Activated CD4-positive, alpha-beta memory T cell treated with anti-CD3 and anti-CD28 coated beads, Interleukin-2, amount 10 ng/mL, durations not matched to agents 7 days and 5 days (primary cell): ENCODE results near the gene ISOC2. TPM values are rescaled to one million over a fixed set of nuclear protein-coding genes. Genes with fewer than 3 reads are reported as not detected.

Experiments
- CTCF ChIA-PET: fragments of 350-600 bp; sonication (Branson Sonifier 250); formaldehyde crosslinking; loops from one replicate; lab custom pipeline; 2021; ENCODE audit warnings: antibody characterized with exemption, inconsistent platforms; lab: Charles Lee
- POLR2A ChIA-PET: fragments of 350-600 bp; sonication (Branson Sonifier 250); formaldehyde crosslinking; loops from one replicate; lab custom pipeline; 2021; ENCODE audit warnings: antibody characterized with exemption; lab: Charles Lee
- DNase-seq: peaks from one replicate; pipeline ENCODE4 v3.0.0-alpha.2; 2020
- H3K27ac Mint-ChIP-seq: one replicate; pipeline ENCODE4 v1.8.0; 2021; ENCODE audit warnings: mild to moderate bottlenecking, mixed read lengths
- H3K27me3 Mint-ChIP-seq: one replicate; pipeline ENCODE4 v1.8.0; 2021; ENCODE audit warnings: mixed read lengths
- H3K36me3 Mint-ChIP-seq: one replicate; pipeline ENCODE4 v1.8.0; 2021; ENCODE audit warnings: low read depth, mixed read lengths
- H3K4me1 Mint-ChIP-seq: one replicate; pipeline ENCODE4 v1.8.0; 2021; ENCODE audit warnings: mixed read lengths
- H3K4me3 Mint-ChIP-seq: one replicate; pipeline ENCODE4 v1.8.0; 2021; ENCODE audit warnings: mild to moderate bottlenecking, mixed read lengths
- H3K9me3 Mint-ChIP-seq: one replicate; pipeline ENCODE4 v1.8.0; 2021; ENCODE audit warnings: mixed read lengths
- total RNA-seq, 2 experiments: library from RNA; stranded (reverse); gene quantifications; one replicate each; pipeline ENCODE4 v1.2.3, GENCODE V29; 2021

ISOC2 gene
- total RNA-seq, 2 experiments from 2014 or later, result 14.5 to 16.7 TPM

- Mint-ChIP-seq H3K27me3 (no peaks in the 10 kb centered on the region), H3K4me3 (no peak overlapping the region), H3K36me3 (peaks cover 6% of the 10 kb centered on the region), H3K4me1 (peaks cover 33% of the 10 kb centered on the region), H3K27ac (no peak overlapping the region), H3K9me3 (no peaks in the 10 kb centered on the region)
- DNase-seq, result no peak
- ChIA-PET CTCF (no interaction called here), POLR2A (no interaction called here)
Measured at GRCh38 chr19:55481148-55481793, 19.8 kb upstream of the ISOC2 start.

DNA sequence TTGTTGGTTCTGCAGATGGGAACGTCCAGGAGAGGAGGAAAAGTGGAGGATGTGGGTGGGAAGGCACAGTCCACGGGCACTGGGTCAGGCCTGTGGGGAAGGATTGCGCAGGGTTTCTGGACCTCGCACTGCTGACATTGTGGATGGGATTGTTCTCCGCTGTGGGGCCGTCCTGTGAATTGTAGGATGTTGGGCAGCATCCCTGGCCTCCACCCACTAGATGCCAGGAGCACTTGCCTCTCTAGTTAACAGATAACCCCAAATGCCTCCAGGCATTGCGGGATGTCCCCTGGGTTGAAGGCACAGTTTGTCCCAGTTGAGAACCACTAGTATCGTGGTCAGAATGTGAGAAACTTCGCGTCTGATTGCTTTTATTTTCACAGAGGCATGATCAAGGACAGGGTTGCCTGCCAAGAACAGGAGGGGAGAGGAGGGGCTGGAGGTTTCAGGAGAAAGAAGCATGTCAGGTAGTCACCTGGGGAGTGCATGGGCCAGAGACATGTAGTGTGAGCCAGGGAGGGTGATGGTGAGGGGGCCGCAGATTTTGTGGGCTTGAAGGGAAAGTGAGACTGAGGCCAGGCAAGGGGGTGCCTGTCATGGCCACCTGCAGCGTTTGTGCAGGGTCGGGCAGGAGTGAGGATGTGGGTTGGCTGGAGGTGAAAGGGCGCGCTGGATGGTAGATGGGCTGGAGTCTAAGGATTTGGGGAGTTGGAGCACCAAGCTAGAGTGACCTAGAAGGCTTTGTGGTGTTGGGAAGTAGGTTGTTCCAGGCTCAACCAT, 18.2 kb upstream of the ISOC2 start:
- POLR2A ChIA-PET, result no interaction called here
- no peaks in the 10 kb centered on the region for H3K9me3 Mint-ChIP-seq
- DNase-seq, result no peak
- H3K36me3 Mint-ChIP-seq, result peaks cover 6% of the 10 kb centered on the region
- peaks cover 38% of the 10 kb centered on the region for H3K4me1 Mint-ChIP-seq
- H3K27ac Mint-ChIP-seq, result no peak overlapping the region
- H3K4me3 Mint-ChIP-seq, result no peak overlapping the region
- CTCF ChIA-PET, result interaction anchor here (1.0 kb wide), 1 partner anchor 24 kb away, joined by 4 read pairs; no protein-coding TSS in a partner anchor
- H3K27me3 Mint-ChIP-seq, result no peaks in the 10 kb centered on the region

DNA sequence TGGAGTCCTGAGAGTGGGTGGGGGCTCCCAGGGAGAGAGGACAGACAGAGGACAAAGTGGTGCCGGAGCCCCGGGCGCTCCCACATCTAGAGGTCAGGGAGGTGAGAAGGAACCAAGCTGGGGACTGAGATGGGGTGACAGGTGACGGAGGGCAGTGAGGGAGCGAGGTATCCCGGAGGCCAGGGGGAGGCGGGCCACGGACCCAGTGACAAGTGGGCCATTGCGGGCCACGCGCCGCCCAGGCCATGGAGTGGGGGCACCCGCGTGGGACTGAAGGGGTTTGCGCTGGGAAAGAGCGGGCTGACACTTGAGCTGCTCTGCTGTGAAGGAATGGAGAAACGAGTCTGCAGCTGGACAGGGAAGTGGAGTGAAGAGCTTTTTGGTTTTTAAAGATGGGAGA, 17.6 kb upstream of the ISOC2 start:
- H3K27ac Mint-ChIP-seq, result no peak overlapping the region
- H3K4me1 Mint-ChIP-seq, result peaks cover 36% of the 10 kb centered on the region
- peaks cover 6% of the 10 kb centered on the region for H3K36me3 Mint-ChIP-seq
- H3K27me3 Mint-ChIP-seq, result no peaks in the 10 kb centered on the region
- DNase-seq, result no peak
- H3K4me3 Mint-ChIP-seq, result peak overlapping the region; percentile 56
- POLR2A ChIA-PET, result no interaction called here
- no peaks in the 10 kb centered on the region for H3K9me3 Mint-ChIP-seq
- CTCF ChIA-PET, result interaction anchor here (3.5 kb wide), 1 partner anchor 12 kb away, joined by 40 read pairs; no protein-coding TSS in a partner anchor

- POLR2A ChIA-PET, result no interaction called here
- no peak for DNase-seq
- CTCF ChIA-PET, result interaction anchor here (3.5 kb wide), 1 partner anchor 11 kb away, joined by 40 read pairs; no protein-coding TSS in a partner anchor
- Mint-ChIP-seq H3K36me3 (peaks cover 3% of the 10 kb centered on the region), H3K9me3 (no peaks in the 10 kb centered on the region), H3K4me3 (peak overlapping the region; percentile 90), H3K27ac (no peak overlapping the region), H3K4me1 (peaks cover 36% of the 10 kb centered on the region), H3K27me3 (no peaks in the 10 kb centered on the region)
Measured at GRCh38 chr19:55478364-55478763, 16.9 kb upstream of the ISOC2 start.

- Mint-ChIP-seq H3K36me3 (peaks cover 3% of the 10 kb centered on the region), H3K4me3 (peak overlapping the region; percentile 90), H3K4me1 (peaks cover 36% of the 10 kb centered on the region), H3K9me3 (no peaks in the 10 kb centered on the region), H3K27me3 (no peaks in the 10 kb centered on the region), H3K27ac (no peak overlapping the region)
- ChIA-PET POLR2A (interaction anchor here (1.4 kb wide), 1 partner anchor 12 kb away, joined by 3 read pairs; no protein-coding TSS in a partner anchor), CTCF (interaction anchor here (2.3 to 3.5 kb wide), 2 partner anchors 11 to 26 kb away, joined by 38 to 40 read pairs; no protein-coding TSS in a partner anchor)
- no peak for DNase-seq
Measured at GRCh38 chr19:55477905-55478304, 16.5 kb upstream of the ISOC2 start.

DNA sequence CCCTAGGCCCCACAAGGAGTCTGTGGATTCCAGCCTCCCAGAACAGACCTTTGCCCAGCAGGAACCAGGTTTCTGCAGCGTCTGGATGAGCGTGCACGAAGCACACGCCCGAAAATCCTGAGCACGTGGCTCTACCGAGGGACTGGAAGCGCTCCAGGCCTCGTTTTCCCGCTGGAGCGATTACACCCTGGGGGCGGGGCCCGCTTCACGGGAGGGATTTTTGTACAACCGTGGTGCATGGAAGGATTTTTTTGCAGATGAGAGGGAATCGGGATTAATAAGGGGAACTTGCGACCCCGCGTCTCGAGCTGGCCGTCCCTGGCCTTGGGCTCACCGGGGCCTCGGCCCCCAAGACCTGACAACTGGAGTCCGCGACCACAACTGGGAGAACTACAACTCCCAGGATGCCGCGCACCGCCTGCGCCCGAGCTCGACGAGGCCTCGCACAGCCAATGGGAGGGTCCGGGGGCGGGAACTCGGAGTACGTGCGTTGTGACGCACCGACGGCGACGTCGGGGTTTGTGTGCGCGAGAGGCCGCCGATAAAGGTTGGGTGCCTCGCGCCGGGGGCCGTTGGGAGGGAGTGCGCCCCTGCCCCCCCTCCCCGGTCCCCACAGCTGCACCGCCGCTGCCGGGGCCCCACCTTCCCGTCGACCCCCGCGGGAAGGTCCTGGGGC, 14.8 kb upstream of the ISOC2 start, which contains the start of gene ZNF628:
ZNF628 (plus strand) TSS at position 518 of the 676 bp plus-strand sequence. CDS start 3,294 bp downstream, outside the sequence.
- POLR2A ChIA-PET, result interaction anchor here (0.5 to 2.1 kb wide), 20 partner anchors 10 to 387 kb away, joined by 3 to 24 read pairs (median 4); partner anchors contain the start of genes FIZ1, ISOC2, NAT14 and TMEM238
- H3K27me3 Mint-ChIP-seq, result no peaks in the 10 kb centered on the region
- H3K4me1 Mint-ChIP-seq, result peaks cover 36% of the 10 kb centered on the region
- peaks cover 3% of the 10 kb centered on the region for H3K36me3 Mint-ChIP-seq
- H3K9me3 Mint-ChIP-seq, result no peaks in the 10 kb centered on the region
- H3K27ac Mint-ChIP-seq, result peak within 1 kb of the TSS; percentile 86
- CTCF ChIA-PET, result interaction anchor here (0.6 to 3.5 kb wide), 13 partner anchors 9 to 184 kb away, joined by 3 to 40 read pairs (median 5); partner anchors contain the start of genes ISOC2, KMT5C, NAT14 and ZNF581
- peak within 1 kb of the TSS; percentile 90 for H3K4me3 Mint-ChIP-seq
- DNase-seq, result peak; percentile 98

GRCh38 chr19:55474269-55475265, 13.1 kb upstream of the ISOC2 start:
- POLR2A ChIA-PET, result interaction anchor here (1.3 to 1.7 kb wide), 2 partner anchors 29 to 67 kb away, joined by 3 to 4 read pairs; partner anchors contain the start of gene UBE2S
- no peak for DNase-seq
- peaks cover 31% of the 10 kb centered on the region for H3K4me1 Mint-ChIP-seq
- H3K4me3 Mint-ChIP-seq, result no peak overlapping the region
- H3K36me3 Mint-ChIP-seq, result no peaks in the 10 kb centered on the region
- H3K9me3 Mint-ChIP-seq, result no peaks in the 10 kb centered on the region
- CTCF ChIA-PET, result interaction anchor here (0.7 to 2.7 kb wide), 2 partner anchors 10 to 29 kb away, joined by 3 to 14 read pairs; partner anchors contain the start of gene NAT14
- no peak overlapping the region for H3K27ac Mint-ChIP-seq
- no peaks in the 10 kb centered on the region for H3K27me3 Mint-ChIP-seq

- DNase-seq, result no peak
- Mint-ChIP-seq H3K27me3 (no peaks in the 10 kb centered on the region), H3K27ac (no peak overlapping the region), H3K4me3 (no peak overlapping the region), H3K4me1 (peaks cover 20% of the 10 kb centered on the region), H3K9me3 (no peaks in the 10 kb centered on the region), H3K36me3 (no peaks in the 10 kb centered on the region)
- POLR2A ChIA-PET, result interaction anchor here (1.3 to 1.7 kb wide), 2 partner anchors 30 to 66 kb away, joined by 3 to 4 read pairs; partner anchors contain the start of gene UBE2S
- CTCF ChIA-PET, result interaction anchor here (0.6 to 2.7 kb wide), 3 partner anchors 11 to 170 kb away, joined by 3 to 14 read pairs (median 3); partner anchors contain the start of gene NAT14
Measured at GRCh38 chr19:55473225-55474012, 12.0 kb upstream of the ISOC2 start.

GRCh38 chr19:55472463-55472862, 11.0 kb upstream of the ISOC2 start:
- peaks cover 16% of the 10 kb centered on the region for H3K4me1 Mint-ChIP-seq
- no peaks in the 10 kb centered on the region for H3K9me3 Mint-ChIP-seq
- no peak overlapping the region for H3K4me3 Mint-ChIP-seq
- no peaks in the 10 kb centered on the region for H3K36me3 Mint-ChIP-seq
- no peak overlapping the region for H3K27ac Mint-ChIP-seq
- no peak for DNase-seq
- H3K27me3 Mint-ChIP-seq, result no peaks in the 10 kb centered on the region
- POLR2A ChIA-PET, result no interaction called here
- CTCF ChIA-PET, result interaction anchor here (2.7 kb wide), 1 partner anchor 32 kb away, joined by 14 read pairs; no protein-coding TSS in a partner anchor

GRCh38 chr19:55471266-55471665, 9.8 kb upstream of the ISOC2 start:
- peaks cover 14% of the 10 kb centered on the region for H3K4me1 Mint-ChIP-seq
- H3K27ac Mint-ChIP-seq, result no peak overlapping the region
- no peak for DNase-seq
- H3K27me3 Mint-ChIP-seq, result no peaks in the 10 kb centered on the region
- ChIA-PET CTCF (interaction anchor here (0.8 kb wide), 1 partner anchor 10 kb away, joined by 3 read pairs; the partner anchor contains the start of gene ISOC2), POLR2A (no interaction called here)
- H3K36me3 Mint-ChIP-seq, result no peaks in the 10 kb centered on the region
- no peak overlapping the region for H3K4me3 Mint-ChIP-seq
- H3K9me3 Mint-ChIP-seq, result no peaks in the 10 kb centered on the region

DNA sequence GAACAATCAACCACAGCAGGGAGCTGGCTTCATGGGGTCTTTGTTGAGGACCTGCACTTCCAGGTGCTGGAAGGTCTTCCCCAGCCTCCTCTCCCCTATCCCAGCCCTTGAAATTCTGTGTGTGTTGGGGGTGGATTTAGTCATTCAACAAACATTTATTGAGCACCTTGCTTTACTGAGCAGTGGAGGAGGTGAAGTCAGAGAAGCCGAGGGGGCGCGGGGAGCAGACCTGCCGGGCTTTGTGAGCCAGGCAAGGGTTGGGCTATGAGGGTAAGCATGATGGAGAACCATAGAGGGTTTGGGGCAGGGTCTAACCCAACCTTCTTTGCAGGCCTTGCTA, 6.6 kb upstream of the ISOC2 start:
- H3K4me3 Mint-ChIP-seq, result no peak overlapping the region
- H3K9me3 Mint-ChIP-seq, result no peaks in the 10 kb centered on the region
- H3K27me3 Mint-ChIP-seq, result peaks cover 2% of the 10 kb centered on the region
- no peak for DNase-seq
- ChIA-PET CTCF (interaction anchor here (0.6 to 4.0 kb wide), 14 partner anchors 9 to 327 kb away, joined by 3 to 63 read pairs (median 6); partner anchors contain the start of genes NAT14 and ZNF628), POLR2A (interaction anchor here (0.9 kb wide), 1 partner anchor 36 kb away, joined by 3 read pairs; no protein-coding TSS in a partner anchor)
- no peak overlapping the region for H3K27ac Mint-ChIP-seq
- H3K36me3 Mint-ChIP-seq, result no peaks in the 10 kb centered on the region
- peaks cover 6% of the 10 kb centered on the region for H3K4me1 Mint-ChIP-seq
